ENCODE results near the gene SLC13A2.
"Not testable (repeated sequence)": the region's sequence is repeated elsewhere in the genome, so short reads cannot be mapped to it uniquely, and the experiment has no call there.

SLC13A2 gene

GRCh38 chr17:28473542-28473941 lies at the start of gene SLC13A2:
SLC13A2 (plus strand) TSS chr17:28473644; CDS start chr17:28473713, 69 bp downstream.
- no peak for DNase-seq (ENCODE audit: low read depth in 2 of 2)

- DNase-seq (ENCODE audit: low read depth in 2 of 2) = no peak
Observed at GRCh38 chr17:28425206-28425605, 48.2 kb upstream of the SLC13A2 start.

- DNase-seq (ENCODE audit: low read depth in 2 of 2) = no peak
Observed at GRCh38 chr17:28426081-28426519, 47.3 kb upstream of the SLC13A2 start.

GRCh38 chr17:28427371-28427770 lies 46.1 kb upstream of the SLC13A2 start:
- DNase-seq (ENCODE audit: low read depth in 2 of 2) = no peak

GRCh38 chr17:28427982-28428381 lies 45.5 kb upstream of the SLC13A2 start:
- DNase-seq (ENCODE audit: low read depth in 2 of 2) = not testable (repeated sequence)

GRCh38 chr17:28433721-28434120 lies 39.7 kb upstream of the SLC13A2 start:
- DNase-seq (ENCODE audit: low read depth in 2 of 2) = no peak

GRCh38 chr17:28434326-28434725 lies 39.1 kb upstream of the SLC13A2 start:
- DNase-seq (ENCODE audit: low read depth in 2 of 2) = not testable (repeated sequence)

- no peak for DNase-seq (ENCODE audit: low read depth in 2 of 2)
Observed at GRCh38 chr17:28443901-28444638, 29.4 kb upstream of the SLC13A2 start.

GRCh38 chr17:28446716-28447395 lies 26.6 kb upstream of the SLC13A2 start:
- no peak for DNase-seq (ENCODE audit: low read depth in 2 of 2)

- no peak for DNase-seq (ENCODE audit: low read depth in 2 of 2)
Observed at GRCh38 chr17:28447396-28447760, 26.1 kb upstream of the SLC13A2 start.

- no peak for DNase-seq (ENCODE audit: low read depth in 2 of 2)
Observed at GRCh38 chr17:28449859-28450258, 23.6 kb upstream of the SLC13A2 start.

GRCh38 chr17:28457890-28458289 lies 15.6 kb upstream of the SLC13A2 start:
- no peak for DNase-seq (ENCODE audit: low read depth in 2 of 2)

- DNase-seq (ENCODE audit: low read depth in 2 of 2) = not testable (repeated sequence)
Observed at GRCh38 chr17:28458881-28459280, 14.6 kb upstream of the SLC13A2 start.

GRCh38 chr17:28460901-28461300 lies 12.5 kb upstream of the SLC13A2 start:
- DNase-seq (ENCODE audit: low read depth in 2 of 2) = no peak

- no peak for DNase-seq (ENCODE audit: low read depth in 2 of 2)
Observed at GRCh38 chr17:28466001-28466400, 7.4 kb upstream of the SLC13A2 start.

- no peak for DNase-seq (ENCODE audit: low read depth in 2 of 2)
Observed at GRCh38 chr17:28466521-28467048, 6.9 kb upstream of the SLC13A2 start.

- no peak for DNase-seq (ENCODE audit: low read depth in 2 of 2)
Observed at GRCh38 chr17:28467456-28468025, 5.9 kb upstream of the SLC13A2 start.

- not testable (repeated sequence) for DNase-seq (ENCODE audit: low read depth in 2 of 2)
Observed at GRCh38 chr17:28468033-28468735, 5.3 kb upstream of the SLC13A2 start.

- no peak for DNase-seq (ENCODE audit: low read depth in 2 of 2)
Observed at GRCh38 chr17:28468781-28469180, 4.7 kb upstream of the SLC13A2 start.

- no peak for DNase-seq (ENCODE audit: low read depth in 2 of 2)
Observed at GRCh38 chr17:28469376-28469775, 4.1 kb upstream of the SLC13A2 start.

GRCh38 chr17:28470266-28470913 lies 3.1 kb upstream of the SLC13A2 start:
- DNase-seq (ENCODE audit: low read depth in 2 of 2) = no peak

Measured in stimulated activated CD8-positive, alpha-beta memory T cell treated with anti-CD3 and anti-CD28 coated beads, Interleukin-7, amount 100 ng/mL, for 4 hours (primary cell).